Measurements from ENCODE around the gene AKAP7.
A peak's percentile ranks its signal among the peaks of the same experiment; 100 is the strongest.

AKAP7 gene

GRCh38 chr6:131135244-131136020 is at the start of gene AKAP7:
AKAP7 (plus strand) TSS chr6:131135467; CDS start chr6:131135764, 297 bp downstream.
- CTCF ChIA-PET, result interaction anchor here (0.7 kb wide), 1 partner anchor 71 kb away, joined by 3 read pairs; no protein-coding TSS in a partner anchor
- POLR2A ChIA-PET, result interaction anchor here (1.0 to 1.1 kb wide), 2 partner anchors 11 to 19 kb away, joined by 3 read pairs; no protein-coding TSS in a partner anchor
- peak within 1 kb of the TSS; percentile 88 for H3K27ac ChIP-seq (ENCODE audit: extremely low read depth, low read depth, low read length)
- peak within 1 kb of the TSS; percentile 64 for H3K4me3 ChIP-seq (ENCODE audit: low read depth, low read length)
- H3K9me3 ChIP-seq (ENCODE audit: control insufficient read depth, insufficient read depth, low read depth, low read length), result no peaks in the 10 kb centered on the region
- no peaks in the 10 kb centered on the region for H3K36me3 ChIP-seq (ENCODE audit: control insufficient read depth in 2 of 2, insufficient read depth in 1 of 2, low read length in 2 of 2)
- H3K4me1 ChIP-seq (ENCODE audit: control insufficient read depth, insufficient read depth, low read length), result peaks cover 4% of the 10 kb centered on the region; the same call in 1 of the 2 replicates
- no peak for TF ChIP-seq ZNF596 (tag by site-specific recombination; IDR thresholded peaks at IDR 0.05)
- no peak for TF ChIP-seq ZNF670 (tag by site-specific recombination; IDR thresholded peaks at IDR 0.05; ENCODE audit: low read depth)
- TF ChIP-seq ZNF704 (tag by site-specific recombination; IDR thresholded peaks at IDR 0.05), result no peak
- TF ChIP-seq ZNF416 (tag by site-specific recombination; IDR thresholded peaks at IDR 0.05), result no peak
- TF ChIP-seq ZNF658 (tag by site-specific recombination; IDR thresholded peaks at IDR 0.05), result no peak
- TF ChIP-seq ZNF433 (tag by site-specific recombination; IDR thresholded peaks at IDR 0.05; ENCODE audit: low read depth), result no peak
- no peak for TF ChIP-seq SETDB1 (IDR thresholded peaks at IDR 0.05; ENCODE audit: insufficient read length, low read length)
- no peak; the same call in 1 of the 2 replicates for TF ChIP-seq MEIS1 (CRISPR knock-in tag; IDR thresholded peaks at IDR 0.05; ENCODE audit: borderline replicate concordance)
- TF ChIP-seq ZNF791 (tag by site-specific recombination; IDR thresholded peaks at IDR 0.05), result no peak
- TF ChIP-seq ZBTB10 (tag by site-specific recombination; IDR thresholded peaks at IDR 0.05), result no peak
- TF ChIP-seq ZNF501 (tag by site-specific recombination; IDR thresholded peaks at IDR 0.05), result no peak; the same call in 1 of the 2 replicates
- no peak for TF ChIP-seq BCL6B (tag by site-specific recombination; IDR thresholded peaks at IDR 0.05)
- TF ChIP-seq ZNF623 (tag by site-specific recombination; IDR thresholded peaks at IDR 0.05), result no peak
- TF ChIP-seq ZNF555 (tag by site-specific recombination; conservative IDR thresholded peaks at IDR 0.05), result no peak
- TF ChIP-seq ZNF311 (tag by site-specific recombination; IDR thresholded peaks at IDR 0.05; ENCODE audit: borderline replicate concordance), result no peak
- TF ChIP-seq SCRT1 (tag by site-specific recombination; IDR thresholded peaks at IDR 0.05; ENCODE audit: borderline replicate concordance), result no peak
- TF ChIP-seq ZNF223 (tag by site-specific recombination; IDR thresholded peaks at IDR 0.05), result no peak
- TF ChIP-seq KLF9 (tag by site-specific recombination; IDR thresholded peaks at IDR 0.05; ENCODE audit: low read depth), result no peak; the same call in 1 of the 2 replicates
- no peak for TF ChIP-seq ZBTB7A (tag by site-specific recombination; IDR thresholded peaks at IDR 0.05; ENCODE audit: low read depth)
- TF ChIP-seq OVOL3 (tag by site-specific recombination; IDR thresholded peaks at IDR 0.05), result no peak
- TF ChIP-seq KLF17 (tag by site-specific recombination; IDR thresholded peaks at IDR 0.05), result no peak
- no peak for TF ChIP-seq ZNF404 (tag by site-specific recombination; IDR thresholded peaks at IDR 0.05)
- TF ChIP-seq ZSCAN5A (tag by site-specific recombination; IDR thresholded peaks at IDR 0.05), result 0 out of 2 replicates have a peak, but pooled peaks have one; percentile 60
- TF ChIP-seq ZNF214 (tag by site-specific recombination; IDR thresholded peaks at IDR 0.05; ENCODE audit: borderline replicate concordance), result no peak
- no peak for TF ChIP-seq ZNF354C (tag by site-specific recombination; IDR thresholded peaks at IDR 0.05; ENCODE audit: borderline replicate concordance, low read depth)
- TF ChIP-seq KLF16 (tag by site-specific recombination; IDR thresholded peaks at IDR 0.05), result 0 out of 2 replicates have a peak, but pooled peaks have one; percentile 36
- TF ChIP-seq ZNF24 (tag by site-specific recombination; IDR thresholded peaks at IDR 0.05), result no peak
- no peak for TF ChIP-seq GFI1B (tag by site-specific recombination; IDR thresholded peaks at IDR 0.05)
- no peak for TF ChIP-seq ZNF146 (tag by site-specific recombination; IDR thresholded peaks at IDR 0.05)
- no peak for TF ChIP-seq YY2 (tag by site-specific recombination; IDR thresholded peaks at IDR 0.05)
- no peak for TF ChIP-seq ZNF549 (tag by site-specific recombination; IDR thresholded peaks at IDR 0.05)
